ENCODE results near the gene ZP1. TPM values are rescaled to one million over a fixed set of nuclear protein-coding genes. Genes with fewer than 3 reads are reported as not detected.

Gene ZP1
- total and polyA plus RNA-seq, 2 of the 13 experiments (the other 11 are each of a cell fraction or from before 2014, with no cell fraction given): 0.16 TPM; not detected in 1

GRCh38 chr11:60869451-60869825 lies 2.1 kb downstream of the ZP1 start (continued):
- TF ChIP-seq ZNF646 (CRISPR knock-in tag; IDR thresholded peaks at IDR 0.05): no peak
- no peak for TF ChIP-seq EZH2 (conservative IDR thresholded peaks at IDR 0.05; ENCODE audit: low read depth, low read length)
- TF ChIP-seq ZNF232 (CRISPR knock-in tag; IDR thresholded peaks at IDR 0.05; ENCODE audit: borderline replicate concordance): no peak
- no peak for TF ChIP-seq KIAA2018 (CRISPR knock-in tag; IDR thresholded peaks at IDR 0.05; ENCODE audit: borderline replicate concordance)
- no peak for TF ChIP-seq SRSF9 (IDR thresholded peaks at IDR 0.05; ENCODE audit: borderline replicate concordance, insufficient read depth, low read depth, low read length, poor library complexity, severe bottlenecking)
- TF ChIP-seq ZNF891 (CRISPR knock-in tag; IDR thresholded peaks at IDR 0.05): no peak
- no peak for TF ChIP-seq ETV6 (CRISPR knock-in tag; conservative IDR thresholded peaks at IDR 0.05)
